ENCODE results near the gene AAR2.

DNA sequence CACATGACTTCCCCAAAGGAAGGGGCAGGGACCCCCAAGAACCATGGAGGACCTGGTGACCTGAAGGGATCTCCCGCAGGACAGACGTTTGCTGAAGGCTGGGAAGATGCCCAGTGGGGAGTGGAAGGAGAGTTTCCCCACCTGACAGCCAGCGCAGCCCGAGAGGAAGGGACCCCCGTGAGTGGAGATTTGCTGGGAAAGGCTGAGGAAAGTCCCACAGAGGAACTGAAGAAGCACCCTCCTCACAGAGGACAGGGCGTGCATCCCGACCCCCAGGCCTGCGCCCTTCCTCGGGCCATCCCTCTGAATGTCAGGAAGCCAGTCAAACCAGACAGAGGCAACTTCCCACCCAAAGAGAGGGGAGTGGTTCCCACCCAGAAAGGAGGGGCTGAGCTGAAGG, 29.6 kb upstream of the AAR2 start:
- TF ChIP-seq CTCF (IDR thresholded peaks at IDR 0.05) (no peak), POLR2A (IDR thresholded peaks at IDR 0.05) (no peak)
